Measurements from ENCODE around the gene TMEM175.

Gene TMEM175

DNA sequence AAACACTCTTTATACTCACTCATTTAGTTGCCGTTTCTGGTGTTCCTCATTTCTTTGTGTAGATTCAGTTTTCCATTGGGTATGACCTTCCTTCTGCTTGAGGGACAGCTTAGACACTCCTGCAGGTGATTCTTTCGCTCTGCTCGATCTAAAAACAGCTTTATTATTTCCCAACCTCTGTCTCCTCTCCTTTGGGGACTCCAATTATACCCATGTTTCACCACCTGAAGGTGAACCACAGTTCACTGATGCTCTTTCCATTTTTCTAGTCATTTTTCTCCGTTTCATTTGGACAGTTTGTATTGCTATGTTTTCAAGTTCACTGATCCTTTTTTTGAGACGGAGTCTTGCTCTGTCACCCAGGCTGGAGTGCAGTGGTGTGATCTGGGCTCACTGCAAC lies 74.6 kb downstream of the TMEM175 start:
- H3K9ac ChIP-seq: no peak overlapping the region
- no peaks in the 10 kb centered on the region for H3K36me3 ChIP-seq (ENCODE audit: control insufficient read depth, insufficient read depth, low read length)
- H3K4me1 ChIP-seq: peaks cover 2% of the 10 kb centered on the region
- H3K4me2 ChIP-seq (ENCODE audit: low read length): no peak overlapping the region
- no peak overlapping the region for H3K27ac ChIP-seq
- TF ChIP-seq, protein P1, sequence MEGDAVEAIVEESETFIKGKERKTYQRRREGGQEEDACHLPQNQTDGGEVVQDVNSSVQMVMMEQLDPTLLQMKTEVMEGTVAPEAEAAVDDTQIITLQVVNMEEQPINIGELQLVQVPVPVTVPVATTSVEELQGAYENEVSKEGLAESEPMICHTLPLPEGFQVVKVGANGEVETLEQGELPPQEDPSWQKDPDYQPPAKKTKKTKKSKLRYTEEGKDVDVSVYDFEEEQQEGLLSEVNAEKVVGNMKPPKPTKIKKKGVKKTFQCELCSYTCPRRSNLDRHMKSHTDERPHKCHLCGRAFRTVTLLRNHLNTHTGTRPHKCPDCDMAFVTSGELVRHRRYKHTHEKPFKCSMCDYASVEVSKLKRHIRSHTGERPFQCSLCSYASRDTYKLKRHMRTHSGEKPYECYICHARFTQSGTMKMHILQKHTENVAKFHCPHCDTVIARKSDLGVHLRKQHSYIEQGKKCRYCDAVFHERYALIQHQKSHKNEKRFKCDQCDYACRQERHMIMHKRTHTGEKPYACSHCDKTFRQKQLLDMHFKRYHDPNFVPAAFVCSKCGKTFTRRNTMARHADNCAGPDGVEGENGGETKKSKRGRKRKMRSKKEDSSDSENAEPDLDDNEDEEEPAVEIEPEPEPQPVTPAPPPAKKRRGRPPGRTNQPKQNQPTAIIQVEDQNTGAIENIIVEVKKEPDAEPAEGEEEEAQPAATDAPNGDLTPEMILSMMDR (IDR thresholded peaks at IDR 0.05): no peak
- no peak overlapping the region for H2AFZ ChIP-seq
- H3K79me2 ChIP-seq: no peaks in the 10 kb centered on the region
- peaks cover 10% of the 10 kb centered on the region for H3K27me3 ChIP-seq (ENCODE audit: control insufficient read depth, insufficient read depth, low read length)
- no peaks in the 10 kb centered on the region for H3K9me3 ChIP-seq (ENCODE audit: control insufficient read depth, low read length)
- H3K4me3 ChIP-seq (ENCODE audit: low read depth, low read length): no peak overlapping the region

All from parathyroid adenoma (tissue), 2 donors.